Measurements from ENCODE around the gene MAPK1IP1L. TPM values are rescaled to one million over a fixed set of nuclear protein-coding genes. Genes with fewer than 3 reads are reported as not detected.
A peak's percentile ranks its signal among the peaks of the same experiment; 100 is the strongest.

Gene MAPK1IP1L
- total and polyA plus RNA-seq, 2 of the 13 experiments (the other 11 are each of a cell fraction or from before 2014, with no cell fraction given), result 27.8 to 68.4 TPM

GRCh38 chr14:55026793-55027561 is 24.5 kb upstream of the MAPK1IP1L start, which contains the start of the genes SOCS4 and WDHD1 (continued):
- TF ChIP-seq HMGXB3 (CRISPR knock-in tag; IDR thresholded peaks at IDR 0.05; ENCODE audit: borderline replicate concordance), result peak; percentile 72; the same call in 1 of the 2 replicates
- peak; percentile 81; the same call in 1 of the 2 replicates for TF ChIP-seq ZMAT3 (CRISPR knock-in tag; conservative IDR thresholded peaks at IDR 0.05)
- no peak for TF ChIP-seq XBP1 (CRISPR knock-in tag; IDR thresholded peaks at IDR 0.05)
- TF ChIP-seq ZNF660 (CRISPR knock-in tag; IDR thresholded peaks at IDR 0.05; ENCODE audit: borderline replicate concordance, low read depth), result 0 out of 2 replicates have a peak, but pooled peaks have one; percentile 24
- TF ChIP-seq ZNF570 (CRISPR knock-in tag; IDR thresholded peaks at IDR 0.05; ENCODE audit: borderline replicate concordance), result 0 out of 2 replicates have a peak, but pooled peaks have one; percentile 53
- TF ChIP-seq ZNF343 (CRISPR knock-in tag; IDR thresholded peaks at IDR 0.05), result peak; percentile 92; the same call in 1 of the 2 replicates
- TF ChIP-seq BORCS8-MEF2B (CRISPR knock-in tag; IDR thresholded peaks at IDR 0.05), result peak; percentile 96
- no peak for TF ChIP-seq ZNF12 (CRISPR knock-in tag; IDR thresholded peaks at IDR 0.05)
- peak; percentile 52; the same call in 1 of the 2 replicates for TF ChIP-seq ZNF263 (CRISPR knock-in tag; IDR thresholded peaks at IDR 0.05)
- peak; percentile 51; the same call in 1 of the 2 replicates for TF ChIP-seq ZNF768 (CRISPR knock-in tag; IDR thresholded peaks at IDR 0.05)
- TF ChIP-seq ZNF441 (CRISPR knock-in tag; IDR thresholded peaks at IDR 0.05; ENCODE audit: borderline replicate concordance), result no peak
- TF ChIP-seq MXD4 (CRISPR knock-in tag; IDR thresholded peaks at IDR 0.05), result peak; percentile 86
- TF ChIP-seq ZNF709 (CRISPR knock-in tag; IDR thresholded peaks at IDR 0.05), result peak; percentile 53; the same call in 1 of the 2 replicates
- TF ChIP-seq ZNF772 (CRISPR knock-in tag; IDR thresholded peaks at IDR 0.05), result peak; percentile 43; the same call in 1 of the 2 replicates
- peak; percentile 84 for TF ChIP-seq YEATS4 (CRISPR knock-in tag; IDR thresholded peaks at IDR 0.05; ENCODE audit: borderline replicate concordance)
- TF ChIP-seq ZBTB37 (CRISPR knock-in tag; IDR thresholded peaks at IDR 0.05), result no peak
- TF ChIP-seq SMARCE1 (IDR thresholded peaks at IDR 0.05; ENCODE audit: borderline replicate concordance), result no peak
- TF ChIP-seq TGIF2 (CRISPR knock-in tag; IDR thresholded peaks at IDR 0.05), result peak; percentile 68; the same call in 1 of the 2 replicates
- TF ChIP-seq NR1H2 (CRISPR knock-in tag; IDR thresholded peaks at IDR 0.05; ENCODE audit: borderline replicate concordance, low read depth), result no peak

Measured in HepG2 (cell line).